GM19463 (cell line): ENCODE measurements around the gene LDB1.

Experiments
- ATAC-seq: cut with Tn5 transposase; IDR thresholded peaks from one replicate; pipeline ENCODE4 v1.9.1; 2021; ENCODE audit warnings: mild to moderate bottlenecking, moderate library complexity; ENCODE audit not compliant: unreplicated experiment

Gene LDB1

DNA sequence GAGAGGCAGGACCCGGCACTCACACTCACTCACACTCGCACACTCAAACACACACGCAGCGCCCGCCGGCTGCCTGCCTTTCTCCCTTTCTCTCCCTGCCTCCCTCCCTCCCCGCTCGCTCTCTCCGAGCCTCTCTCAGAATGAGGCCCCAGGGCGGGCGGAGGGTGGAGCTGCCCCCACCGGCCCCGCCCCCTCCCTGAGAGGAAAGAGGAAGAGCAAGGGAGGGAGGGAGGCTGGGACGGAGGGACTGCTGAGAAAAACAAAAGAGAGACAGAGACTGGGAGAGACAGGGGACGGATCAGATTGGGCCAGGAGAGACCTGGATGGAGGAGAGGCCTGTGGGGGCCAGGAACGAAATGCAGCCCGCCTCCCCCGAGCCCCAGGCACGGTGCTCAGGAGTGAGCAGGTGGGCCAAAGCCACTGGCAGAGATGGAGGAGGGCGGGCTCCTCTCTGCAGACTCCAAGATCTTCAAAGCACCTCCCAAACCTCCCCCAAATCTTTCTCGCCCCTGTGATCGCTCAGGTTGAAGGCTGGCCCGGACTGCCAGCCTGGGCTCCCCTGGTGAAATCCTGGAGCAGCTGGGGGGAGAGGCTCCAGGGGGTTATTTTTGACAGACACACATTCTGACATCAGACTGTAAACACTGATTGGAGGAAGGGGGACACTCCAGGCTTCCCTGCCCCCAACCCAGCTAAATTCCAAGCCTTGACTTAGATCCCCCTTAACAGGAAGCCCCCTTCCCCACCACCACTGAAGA lies 5.1 kb downstream of the LDB1 start:
- peak; percentile 79 for ATAC-seq

DNA sequence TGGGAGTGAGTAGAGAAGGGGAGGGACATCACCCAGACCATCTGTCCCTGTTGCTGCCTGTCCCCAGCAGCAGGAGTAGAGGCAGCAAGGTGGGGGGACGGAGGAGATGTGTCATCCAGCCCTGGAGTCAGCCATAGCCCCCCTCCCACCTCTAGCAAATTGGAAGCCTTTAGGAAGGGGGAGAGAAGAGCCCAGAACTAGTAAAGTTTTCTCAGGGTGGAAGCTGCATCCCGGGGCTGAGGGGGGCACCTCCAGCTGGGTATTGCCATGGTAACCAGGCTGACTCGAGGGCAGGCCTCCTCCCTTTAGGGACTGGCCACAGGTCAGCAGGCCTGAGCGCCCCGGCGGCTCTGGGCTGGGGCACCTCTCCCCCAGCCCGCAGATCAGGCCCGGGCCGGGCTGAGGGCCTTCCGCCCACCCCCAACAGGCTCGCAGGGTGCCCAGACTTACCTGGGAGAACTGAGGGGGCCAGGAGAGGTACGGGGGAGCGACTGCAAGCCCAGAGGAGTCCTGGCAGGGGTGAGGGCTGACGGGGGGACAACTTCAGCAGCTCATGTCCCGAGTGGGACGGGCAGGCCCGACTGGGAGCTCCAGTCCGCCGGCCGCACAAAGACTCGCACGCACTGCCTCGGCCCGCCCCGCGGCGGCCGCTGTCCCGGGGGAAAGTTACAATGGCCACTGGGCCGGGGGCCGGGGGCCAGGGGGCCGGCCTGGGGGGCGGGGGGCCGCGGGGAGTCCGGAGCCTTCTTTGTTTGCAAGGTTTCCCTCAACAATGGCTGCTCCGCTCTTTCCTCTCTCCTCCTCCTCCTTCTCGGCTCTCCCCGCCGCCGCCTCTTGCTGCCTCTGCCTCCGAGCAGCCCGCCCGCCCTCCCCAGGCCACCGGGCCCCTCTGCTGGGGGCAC lies 6.0 kb downstream of the LDB1 start:
- peak; percentile 19 for ATAC-seq

DNA sequence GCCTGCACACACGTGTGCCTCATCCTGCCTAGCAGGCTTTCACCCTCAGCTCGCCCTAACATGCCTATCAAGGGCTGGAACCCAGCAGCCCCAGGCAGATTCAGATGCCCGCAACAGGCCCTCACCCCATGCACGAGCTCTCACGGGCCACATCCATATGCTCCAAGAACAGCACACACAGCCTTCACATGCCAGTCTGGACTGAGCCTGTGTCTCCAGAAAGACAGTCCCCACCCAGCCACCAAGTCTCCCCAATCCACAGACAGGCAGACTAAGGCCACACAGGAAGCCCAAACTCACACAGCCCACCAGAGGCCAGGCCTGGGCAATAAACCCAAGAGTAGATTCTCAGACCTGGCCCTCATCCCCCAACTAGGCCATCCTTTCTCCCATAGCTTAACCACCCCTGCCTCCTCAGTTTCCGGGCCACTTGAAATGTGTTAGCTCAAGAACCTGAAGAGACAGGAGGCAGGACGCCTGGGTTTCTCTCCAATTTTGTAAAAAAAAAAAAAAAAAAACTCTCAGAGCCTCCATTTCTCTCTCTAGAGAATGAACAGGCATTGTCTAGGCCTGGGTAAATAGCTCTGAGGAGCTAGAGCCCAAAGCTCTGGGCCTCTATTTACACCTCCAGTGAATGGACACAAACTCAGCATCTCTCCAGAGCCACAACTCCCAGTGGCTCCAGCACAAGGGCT lies 6.8 kb downstream of the LDB1 start:
- no peak for ATAC-seq

DNA sequence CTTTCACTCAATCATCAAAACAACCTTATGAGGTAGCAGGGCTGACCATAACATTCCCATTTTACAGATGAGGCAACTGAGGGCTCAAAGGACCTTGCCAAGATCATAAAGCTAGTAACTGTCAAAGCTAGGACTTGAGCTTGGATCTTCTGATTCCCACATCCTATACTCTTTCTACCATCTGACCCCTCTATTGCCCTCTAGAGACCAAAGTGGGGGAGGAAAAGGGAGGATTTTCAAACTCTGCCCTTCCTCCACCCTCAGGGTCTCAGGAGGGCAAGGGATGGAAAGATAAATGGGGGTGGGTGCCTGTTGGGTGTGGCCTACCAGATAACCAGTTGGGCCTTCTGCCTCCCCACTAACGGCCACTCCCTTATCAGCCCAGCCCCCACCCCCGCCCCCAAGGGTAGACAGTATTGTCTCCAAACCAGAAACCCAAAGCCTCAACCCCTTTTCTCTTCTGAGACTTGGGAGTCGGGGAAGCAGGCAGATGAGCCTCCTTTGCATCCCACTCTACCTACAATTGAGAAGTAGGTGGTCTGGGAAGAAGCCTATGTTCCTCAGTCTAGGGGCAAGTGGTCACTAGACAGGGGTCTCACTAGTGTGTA lies 7.9 kb downstream of the LDB1 start:
- ATAC-seq, result no peak

DNA sequence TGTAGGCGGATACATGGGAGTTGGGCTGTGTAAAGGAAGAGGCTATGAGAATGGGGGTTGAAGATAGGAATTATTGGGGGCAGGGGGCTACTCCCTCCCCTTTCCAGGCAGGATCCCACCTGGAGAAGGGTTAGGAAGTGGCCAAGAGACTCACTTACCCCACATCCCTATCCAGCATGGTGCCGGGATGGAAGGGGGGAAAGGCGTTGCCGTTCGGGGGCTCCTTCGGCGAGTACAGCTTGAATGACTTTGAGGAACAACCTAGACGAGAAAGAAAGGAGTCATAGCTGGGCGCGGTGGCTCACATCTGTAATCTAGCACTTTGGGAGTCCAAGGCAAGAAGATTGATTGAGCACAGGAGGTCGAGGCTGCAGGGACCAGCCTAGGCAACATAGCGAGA lies 8.9 kb downstream of the LDB1 start:
- ATAC-seq, result no peak

DNA sequence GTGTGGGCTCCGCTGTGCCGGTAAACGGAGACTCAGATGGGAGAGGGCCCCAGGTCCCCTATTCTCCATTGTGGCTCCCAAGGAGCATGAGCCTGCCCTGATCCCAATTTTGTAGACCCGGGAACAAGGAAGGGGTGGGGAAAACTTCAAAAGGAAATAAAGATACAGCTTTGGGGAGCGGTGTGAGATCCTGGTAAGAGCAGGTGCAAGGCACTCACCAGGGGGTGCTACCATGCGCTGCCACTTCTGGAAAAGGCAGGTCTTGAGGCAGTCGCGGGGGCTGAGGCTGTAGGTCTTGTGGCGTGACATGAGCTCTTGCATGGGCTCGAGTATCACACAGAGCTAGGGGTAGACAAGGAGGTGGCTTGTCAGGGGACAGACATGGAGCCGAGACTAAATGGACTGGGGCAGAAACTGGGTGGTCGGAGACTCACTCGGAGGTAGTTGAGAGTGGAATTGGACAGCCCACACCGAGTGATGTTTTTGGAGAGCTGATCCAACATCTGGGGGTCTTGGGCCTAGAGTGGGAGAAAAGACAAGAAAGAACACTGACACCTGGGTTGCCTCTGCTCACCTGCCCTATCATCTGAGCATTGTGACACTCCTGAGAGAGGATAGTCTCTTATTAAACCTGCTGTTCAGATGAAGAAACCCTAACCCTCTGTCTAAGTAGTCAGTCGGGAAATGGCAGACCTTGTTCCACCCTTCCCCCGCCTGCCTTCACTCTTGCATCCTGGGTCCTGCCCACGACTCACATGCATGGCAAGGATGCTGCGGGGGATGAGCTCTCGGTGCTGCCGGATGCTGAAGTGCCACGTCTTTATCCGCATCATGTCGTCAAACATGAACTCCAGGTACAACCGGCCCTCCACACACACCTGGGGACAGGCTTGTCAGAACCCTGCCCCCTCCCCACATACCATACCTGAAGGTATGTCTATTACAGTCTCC lies 10.7 kb downstream of the LDB1 start:
- ATAC-seq, result no peak

DNA sequence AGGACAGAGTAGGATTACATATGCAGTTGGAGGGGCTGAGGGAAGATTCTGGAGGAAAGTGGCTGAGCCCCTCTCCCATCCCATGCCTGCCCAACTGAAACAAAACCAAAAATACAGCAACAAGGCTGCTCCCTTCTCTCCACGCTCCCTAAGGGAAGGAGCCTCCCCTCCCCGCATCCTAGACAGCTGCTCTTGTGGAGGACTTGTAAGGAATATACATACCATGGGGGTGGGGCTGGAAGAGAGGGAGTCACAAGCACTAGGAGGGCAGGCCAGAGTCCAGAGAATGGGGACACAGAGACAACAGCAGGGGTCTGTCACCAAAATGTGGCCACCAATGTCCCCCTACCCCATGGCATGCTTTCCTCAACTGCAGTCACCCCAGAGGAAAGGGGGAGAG lies 13.2 kb downstream of the LDB1 start:
- ATAC-seq, result no peak

DNA sequence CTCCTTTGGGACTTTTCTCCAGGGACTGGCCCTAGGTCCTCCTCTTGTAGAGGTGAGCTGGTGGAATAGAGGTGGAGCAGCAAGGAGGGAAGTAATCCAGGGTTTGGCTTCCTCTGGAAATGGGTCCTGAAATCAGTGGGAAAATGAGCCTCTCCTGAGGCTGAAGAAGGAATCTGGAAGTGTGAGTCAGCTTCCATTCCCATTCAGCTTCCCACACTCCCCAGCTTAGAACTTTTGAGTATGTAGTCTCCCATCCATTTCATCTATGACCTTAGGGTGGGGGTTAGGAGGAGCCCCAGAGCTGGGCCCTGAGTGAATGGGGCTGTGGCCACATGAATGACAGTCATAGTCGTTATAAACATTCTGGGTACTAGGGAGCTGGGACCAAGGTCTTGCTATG lies 17.7 kb downstream of the LDB1 start:
- ATAC-seq, result no peak

DNA sequence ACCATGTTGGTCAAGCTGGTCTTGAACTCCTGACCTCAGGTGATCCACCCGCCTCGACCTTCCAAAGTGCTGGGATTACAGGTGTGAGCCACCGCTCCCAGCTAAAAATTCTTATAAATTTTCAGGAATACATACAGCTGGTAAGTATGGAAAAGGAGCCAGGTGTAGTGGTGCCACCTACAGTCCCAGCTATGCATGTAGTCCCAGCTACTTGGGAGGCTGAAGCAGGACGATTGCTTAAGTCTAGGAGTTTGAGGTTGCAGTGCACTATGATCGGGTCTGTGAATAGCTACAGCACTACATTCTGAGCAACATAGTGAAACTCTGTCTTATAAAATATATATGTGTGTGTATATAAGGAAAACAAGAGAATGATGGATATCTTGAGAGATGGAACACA lies 19.0 kb downstream of the LDB1 start:
- ATAC-seq, result no peak

DNA sequence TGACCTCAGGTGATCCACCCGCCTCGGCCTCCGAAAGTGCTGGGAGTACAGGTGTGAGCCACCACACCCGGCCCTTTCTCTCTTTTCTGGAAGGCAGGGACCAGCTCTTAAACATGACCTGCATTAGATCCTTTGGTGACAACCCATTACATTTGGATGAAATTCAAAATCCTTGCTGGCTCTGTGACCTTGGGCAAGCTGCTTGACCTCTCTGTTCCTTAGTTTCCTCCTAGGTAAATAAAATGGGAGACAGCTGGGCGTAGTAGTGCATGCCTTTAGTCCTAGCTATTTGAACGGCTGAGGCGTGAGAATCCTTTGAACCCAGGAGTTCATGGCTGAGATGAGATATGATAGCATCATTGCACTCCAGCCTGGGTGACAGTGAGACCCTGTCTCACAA lies 23.7 kb downstream of the LDB1 start:
- no peak for ATAC-seq

DNA sequence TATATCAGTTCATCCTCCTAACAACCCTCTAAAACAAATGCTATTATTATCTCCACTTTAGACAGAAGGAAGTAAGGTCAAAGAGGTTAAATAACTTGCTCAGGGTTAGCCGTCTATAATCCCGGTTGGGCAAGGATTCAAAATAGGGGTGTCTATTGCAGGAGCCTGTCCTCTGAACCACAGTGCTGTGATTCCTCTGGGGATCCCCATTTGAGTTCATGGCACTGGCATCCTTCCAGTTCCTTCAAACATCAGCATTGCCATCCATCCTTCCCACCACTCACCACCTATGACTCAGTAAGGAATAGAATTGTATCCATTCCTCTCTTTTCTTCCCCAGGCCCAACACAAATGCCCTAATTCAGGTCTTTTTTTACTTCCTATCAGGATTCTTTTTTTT lies 29.4 kb downstream of the LDB1 start:
- no peak for ATAC-seq

DNA sequence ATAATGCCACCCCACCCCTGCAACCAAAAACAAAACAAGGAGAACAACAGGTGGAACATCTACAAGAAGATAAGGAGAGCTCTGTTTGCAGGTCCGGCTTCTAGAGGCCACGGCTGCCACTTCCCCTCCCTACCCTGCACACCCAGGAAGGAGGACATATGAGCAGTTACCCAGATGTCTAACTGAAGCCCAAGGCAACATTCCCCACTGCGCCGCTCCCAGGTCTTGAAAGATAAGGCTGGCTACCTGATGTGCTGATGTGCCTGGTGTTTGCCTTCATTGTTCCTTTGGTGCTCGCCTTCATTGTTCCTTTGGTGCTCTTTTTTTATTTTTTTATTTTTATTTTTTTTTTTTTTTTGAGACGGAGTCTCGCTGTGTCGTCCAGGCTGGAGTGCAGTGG lies 34.0 kb downstream of the LDB1 start:
- no peak for ATAC-seq

DNA sequence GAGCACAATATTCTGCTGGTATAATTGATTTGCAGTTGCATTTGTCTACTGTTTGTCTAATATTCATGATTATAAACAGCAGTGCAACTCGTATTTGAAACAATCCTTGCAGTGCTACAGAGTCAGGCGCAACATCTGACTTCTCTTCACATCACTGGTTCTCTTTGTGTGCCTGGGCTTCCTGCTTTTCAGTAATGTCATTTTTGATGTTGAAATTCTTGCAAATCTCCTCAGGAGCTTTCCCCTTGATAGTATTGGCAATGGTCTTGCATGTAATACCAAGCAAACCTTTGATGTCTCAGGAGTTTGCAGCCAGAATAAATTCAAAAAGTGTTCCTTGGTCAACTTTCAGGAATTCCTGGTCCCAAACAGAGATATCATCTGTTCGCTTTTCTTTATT lies 34.8 kb downstream of the LDB1 start:
- ATAC-seq, result no peak

DNA sequence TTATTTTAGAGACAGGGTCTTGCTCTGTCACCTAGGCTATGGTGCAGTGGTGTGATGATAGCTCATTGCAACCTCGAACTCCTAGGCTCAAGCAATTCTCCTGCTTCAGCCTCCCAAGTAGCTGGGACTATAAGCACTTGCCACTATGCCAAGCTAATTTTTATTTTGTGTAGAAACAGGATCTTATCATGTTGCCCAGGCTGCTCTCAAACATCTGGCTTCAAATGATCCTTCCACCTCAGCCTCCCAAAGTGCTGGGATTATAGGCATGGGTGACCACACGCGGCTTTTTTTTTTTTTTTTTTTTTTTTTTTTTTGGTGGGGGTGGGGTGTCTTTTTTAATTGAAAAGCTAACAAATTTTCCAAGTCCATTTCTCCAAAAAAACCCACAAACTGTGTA lies 36.6 kb downstream of the LDB1 start:
- no peak for ATAC-seq

DNA sequence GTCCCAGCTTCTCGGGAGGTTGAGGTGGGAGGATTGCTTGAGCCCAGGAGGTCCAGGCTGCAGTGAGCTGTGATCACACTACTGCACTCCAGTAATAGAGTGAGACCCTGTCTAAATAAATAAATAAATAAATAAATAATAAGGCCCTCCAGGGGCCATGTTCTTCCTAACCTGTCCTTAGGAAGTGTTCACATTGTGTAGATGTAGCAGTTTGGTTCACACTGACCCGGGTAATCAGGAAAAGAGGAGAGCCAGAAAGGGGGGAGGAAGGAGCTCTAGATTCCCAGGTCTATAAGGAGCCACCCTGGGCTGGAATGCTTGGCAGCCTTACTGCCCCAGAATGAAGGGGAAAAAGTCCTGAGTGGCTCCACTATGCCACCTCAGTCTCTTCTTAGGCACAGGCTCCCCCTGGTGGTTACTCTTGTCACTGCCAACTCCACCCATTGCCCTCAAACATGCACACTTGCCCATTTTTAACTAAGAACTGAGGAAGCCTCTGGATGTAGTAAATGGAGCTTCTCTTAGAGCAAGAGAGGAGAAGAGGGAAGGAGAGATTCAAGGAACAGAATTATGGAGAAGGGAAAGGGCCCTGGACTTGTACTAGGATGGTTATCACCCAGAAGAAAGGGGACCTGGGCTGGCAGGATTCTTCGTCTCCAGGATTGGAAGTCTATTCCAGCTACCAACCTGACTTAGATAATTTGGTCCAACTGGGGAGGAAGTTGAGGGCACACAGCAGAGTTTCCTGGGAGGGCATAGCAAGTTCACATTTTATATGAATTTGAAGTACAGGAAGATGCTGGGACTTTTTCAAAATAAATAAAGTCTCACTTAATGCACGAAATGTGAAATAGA lies 47.3 kb downstream of the LDB1 start:
- ATAC-seq, result peak; percentile 54

DNA sequence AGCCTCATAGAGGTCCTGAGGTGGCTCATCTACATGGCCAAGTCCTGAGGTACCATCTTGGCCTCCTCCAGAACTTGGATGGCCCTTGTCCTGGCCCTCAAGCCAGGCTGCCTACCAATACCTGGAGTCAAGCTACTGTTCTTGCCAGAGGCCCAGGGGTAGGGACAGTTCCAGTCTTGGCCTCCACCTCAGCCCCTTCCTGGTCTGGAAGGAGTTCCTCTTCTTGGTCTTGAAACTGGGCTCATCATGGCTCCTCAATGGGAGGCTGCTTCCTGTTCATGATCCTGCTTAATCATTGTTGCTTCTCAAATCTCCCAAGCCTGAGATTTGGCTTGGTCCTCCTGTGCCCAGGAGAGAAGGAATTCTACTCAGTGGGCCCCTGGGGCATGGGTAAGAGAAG lies 51.1 kb downstream of the LDB1 start:
- ATAC-seq, result no peak

DNA sequence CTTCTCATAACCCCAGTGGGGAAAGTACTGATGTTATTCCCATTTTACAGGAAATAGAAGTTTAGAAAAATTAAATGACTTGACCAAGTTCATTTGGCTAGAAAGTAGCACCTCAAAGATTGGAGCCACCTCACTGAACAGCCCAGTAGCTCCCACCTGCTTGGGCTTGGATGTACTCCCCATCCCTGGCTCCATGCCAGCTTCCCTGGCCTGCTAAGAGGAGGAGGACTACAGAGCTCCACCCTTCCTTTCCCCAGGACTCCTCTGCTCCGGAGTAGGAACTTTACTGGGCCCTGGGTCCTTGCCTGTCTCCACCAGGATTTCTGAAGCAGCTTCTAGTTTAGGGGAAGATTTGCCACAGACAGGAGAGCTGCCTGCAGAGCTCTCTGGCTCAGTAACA lies 52.0 kb downstream of the LDB1 start:
- ATAC-seq, result no peak

DNA sequence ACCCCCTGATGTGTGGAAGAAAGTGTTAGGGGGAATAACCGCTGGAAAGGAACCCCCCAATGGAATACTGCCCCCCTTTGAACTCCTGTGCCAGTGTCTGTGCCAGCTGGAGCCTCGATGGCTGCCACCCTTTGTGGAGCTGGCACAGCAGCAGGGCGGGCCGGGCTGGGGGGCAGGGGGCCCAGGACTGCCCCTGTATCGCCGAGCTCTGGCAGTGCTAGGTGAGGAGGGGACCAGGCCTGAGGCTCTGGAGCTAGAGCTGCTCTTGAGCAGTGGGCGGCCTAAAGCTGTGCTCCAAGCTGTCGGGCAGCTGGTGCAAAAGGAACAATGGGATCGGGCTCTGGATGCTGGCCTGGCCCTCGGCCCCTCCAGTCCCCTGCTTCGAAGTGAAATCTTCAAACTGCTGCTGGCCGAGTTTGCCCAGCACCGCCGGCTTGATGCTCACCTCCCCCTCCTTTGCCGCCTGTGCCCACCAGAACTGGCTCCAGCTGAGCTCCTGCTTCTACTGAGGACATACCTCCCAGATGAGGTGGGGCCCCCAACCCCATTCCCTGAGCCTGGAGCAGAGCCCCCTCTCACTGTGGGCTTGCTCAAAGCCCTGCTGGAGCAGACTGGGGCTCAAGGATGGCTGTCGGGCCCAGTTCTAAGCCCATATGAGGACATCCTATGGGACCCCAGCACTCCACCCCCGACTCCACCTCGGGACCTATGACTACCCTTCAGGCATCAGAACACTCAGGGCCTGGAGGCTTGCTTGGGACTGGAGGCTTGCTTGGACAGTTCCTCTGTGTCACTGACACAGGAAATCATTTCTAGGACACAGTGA lies 52.9 kb downstream of the LDB1 start:
- no peak for ATAC-seq
